Ishikawa (cell line): ENCODE measurements around the gene RAPGEF4.

Experiments
- CEBPB ChIP-seq: IDR thresholded peaks from 2 replicates; pipeline ENCODE4 v1.6.1; 2012
- CREB1 ChIP-seq: IDR thresholded peaks from 2 replicates; pipeline ENCODE4 v1.6.1; 2012; ENCODE audit warnings: low read depth
- EGR1 ChIP-seq: IDR thresholded peaks from 2 replicates; pipeline ENCODE4 v1.6.1; 2012
- EP300 ChIP-seq: IDR thresholded peaks from 2 replicates; pipeline ENCODE4 v1.6.1; 2012; ENCODE audit warnings: borderline replicate concordance
- FOXM1 ChIP-seq: IDR thresholded peaks from 2 replicates; pipeline ENCODE4 v1.6.1; 2012; ENCODE audit warnings: low read depth, borderline replicate concordance
- MAX ChIP-seq: IDR thresholded peaks from 2 replicates; pipeline ENCODE4 v1.6.1; 2012
- RAD21 ChIP-seq: IDR thresholded peaks from 2 replicates; pipeline ENCODE4 v1.6.1; 2012; ENCODE audit warnings: low read depth
- REST ChIP-seq: IDR thresholded peaks from 2 replicates; pipeline ENCODE4 v1.6.1; 2012; ENCODE audit warnings: low read depth, mild to moderate bottlenecking
- TEAD4 ChIP-seq: IDR thresholded peaks from 2 replicates; pipeline ENCODE4 v1.6.1; 2012
- USF1 ChIP-seq: IDR thresholded peaks from 2 replicates; pipeline ENCODE4 v1.6.1; 2012
- YY1 ChIP-seq: IDR thresholded peaks from 2 replicates; pipeline ENCODE4 v1.6.1; 2012; ENCODE audit warnings: low read depth

- no peak for TF ChIP-seq YY1
- TF ChIP-seq EP300, result no peak
- TF ChIP-seq CEBPB, result no peak
- no peak for TF ChIP-seq CREB1
- no peak for TF ChIP-seq EGR1
- TF ChIP-seq TEAD4, result no peak
- no peak for TF ChIP-seq MAX
- no peak for TF ChIP-seq FOXM1
- no peak for TF ChIP-seq RAD21
- no peak for TF ChIP-seq REST
- TF ChIP-seq USF1, result no peak
Measured at GRCh38 chr2:172822585-172822984, 86.9 kb downstream of the RAPGEF4 start.
